Testis (tissue), 2 donors: ENCODE results near the gene ASB2.

ENCODE experiments used
- CTCF ChIP-seq, 3 experiments: fragments of 450-650 bp in 2 of 3; fragments of 200-600 bp in 1 of 3; sonication (generic) in 1 of 3; IDR thresholded peaks; one replicate each; pipeline ENCODE4 v1.5.1; 2016 to 2019; ENCODE audit warnings: antibody characterized with exemption in 3 of 3, mild to moderate bottlenecking in 2 of 3, moderate library complexity in 1 of 3
- POLR2A ChIP-seq: fragments of 450-650 bp; IDR thresholded peaks from one replicate; pipeline ENCODE4 v1.6.1; 2017; ENCODE audit warnings: antibody characterized with exemption, mild to moderate bottlenecking, moderate library complexity

- no peak for TF ChIP-seq CTCF (IDR thresholded peaks at IDR 0.05)
- no peak for TF ChIP-seq POLR2A
These were observed 20.7 kb upstream of the ASB2 start, which contains the start of gene CCDC197 for GRCh38 chr14:93997082-93997481.
